Measurements from ENCODE around the gene STAMBPL1.
A peak's percentile ranks its signal among the peaks of the same experiment; 100 is the strongest.
"Not testable (repeated sequence)": the region's sequence is repeated elsewhere in the genome, so short reads cannot be mapped to it uniquely, and the experiment has no call there.

Gene STAMBPL1

GRCh38 chr10:88879534-88880281 is at the start of gene STAMBPL1:
Gene STAMBPL1, plus strand, starts transcription at chr10:88880245. Its CDS starts 21,464 bp downstream, at chr10:88901709.
- DNase-seq: peak; percentile 45

GRCh38 chr10:88830643-88831268 is 49.3 kb upstream of the STAMBPL1 start:
- no peak for DNase-seq

GRCh38 chr10:88831709-88832108 is 48.3 kb upstream of the STAMBPL1 start:
- no peak for DNase-seq

- no peak for DNase-seq
Observed at GRCh38 chr10:88832376-88832775, 47.7 kb upstream of the STAMBPL1 start.

- DNase-seq: no peak
Observed at GRCh38 chr10:88833156-88833555, 46.9 kb upstream of the STAMBPL1 start.

GRCh38 chr10:88833723-88834122 is 46.3 kb upstream of the STAMBPL1 start:
- DNase-seq: no peak

GRCh38 chr10:88835096-88835909 is 44.7 kb upstream of the STAMBPL1 start:
- DNase-seq: peak; percentile 80

GRCh38 chr10:88835910-88836221 is 44.2 kb upstream of the STAMBPL1 start:
- no peak for DNase-seq

GRCh38 chr10:88837632-88838031 is 42.4 kb upstream of the STAMBPL1 start:
- not testable (repeated sequence) for DNase-seq

- no peak for DNase-seq
Observed at GRCh38 chr10:88838766-88839350, 41.2 kb upstream of the STAMBPL1 start.

- no peak for DNase-seq
Observed at GRCh38 chr10:88840104-88840503, 39.9 kb upstream of the STAMBPL1 start.

GRCh38 chr10:88840881-88841280 is 39.2 kb upstream of the STAMBPL1 start:
- no peak for DNase-seq

- no peak for DNase-seq
Observed at GRCh38 chr10:88841316-88842111, 38.5 kb upstream of the STAMBPL1 start.

- no peak for DNase-seq
Observed at GRCh38 chr10:88843171-88843570, 36.9 kb upstream of the STAMBPL1 start.

- DNase-seq: no peak
Observed at GRCh38 chr10:88848499-88848898, 31.5 kb upstream of the STAMBPL1 start.

GRCh38 chr10:88849234-88849633 is 30.8 kb upstream of the STAMBPL1 start:
- no peak for DNase-seq

GRCh38 chr10:88850712-88851111 is 29.3 kb upstream of the STAMBPL1 start:
- no peak for DNase-seq

GRCh38 chr10:88851706-88852105 is 28.3 kb upstream of the STAMBPL1 start, which contains the start of gene ANKRD22:
Gene ANKRD22, minus strand, starts transcription at chr10:88851844. Its CDS starts 237 bp downstream, at chr10:88851607.
- DNase-seq: no peak

GRCh38 chr10:88852327-88852726 is 27.7 kb upstream of the STAMBPL1 start:
- no peak for DNase-seq

- no peak for DNase-seq
Observed at GRCh38 chr10:88853155-88853881, 26.7 kb upstream of the STAMBPL1 start.

GRCh38 chr10:88854684-88855083 is 25.4 kb upstream of the STAMBPL1 start:
- no peak for DNase-seq

GRCh38 chr10:88857831-88858230 is 22.2 kb upstream of the STAMBPL1 start:
- DNase-seq: no peak

All from NCI-H2227 treated with DMSO at 0.1 percent for 48 hours (cell line).